GM18951 (cell line): Measurements from ENCODE around the gene MAP4K4.

ENCODE experiments used
- POLR2A ChIP-seq: IDR thresholded peaks from 4 replicates; pipeline ENCODE4 v1.6.1; 2011; ENCODE audit warnings: mild to moderate bottlenecking; ENCODE audit not compliant: insufficient read length, insufficient read depth; ENCODE audit errors: extremely low read depth
- in situ Hi-C: fragments of 300-500 bp; cut with MboI; formaldehyde crosslinking; loops from one replicate; pipeline ENCODE4 v1.12.0; 2022; ENCODE audit warnings: low sequenced_read_pairs, mixed read lengths, inconsistent platforms; ENCODE audit not compliant: unreplicated experiment

Gene MAP4K4

GRCh38 chr2:101858910-101859309 lies 161.4 kb downstream of the MAP4K4 start:
- in situ Hi-C loops = no loop called here
- TF ChIP-seq POLR2A = no peak

GRCh38 chr2:101859604-101860003 lies 162.1 kb downstream of the MAP4K4 start:
- in situ Hi-C loops = no loop called here
- no peak for TF ChIP-seq POLR2A

- in situ Hi-C loops = no loop called here
- TF ChIP-seq POLR2A = no peak
These were observed 162.7 kb downstream of the MAP4K4 start for GRCh38 chr2:101860157-101860556.

DNA sequence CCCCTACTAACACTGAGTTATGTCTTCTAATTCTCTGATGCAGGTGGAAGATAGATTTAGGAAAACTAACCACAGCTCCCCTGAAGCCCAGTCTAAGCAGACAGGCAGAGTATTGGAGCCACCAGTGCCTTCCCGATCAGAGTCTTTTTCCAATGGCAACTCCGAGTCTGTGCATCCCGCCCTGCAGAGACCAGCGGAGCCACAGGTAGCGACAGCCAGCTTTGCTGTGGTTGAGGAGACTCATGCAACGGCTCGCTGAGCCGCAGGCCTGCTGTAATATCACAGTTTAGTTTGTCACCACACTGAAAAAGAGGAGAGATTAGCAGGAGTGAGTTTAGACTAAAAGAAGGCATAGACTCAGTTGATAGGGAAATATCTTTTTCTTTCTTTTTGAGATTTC lies 163.3 kb downstream of the MAP4K4 start:
- no peak for TF ChIP-seq POLR2A
- in situ Hi-C loops = no loop called here

- TF ChIP-seq POLR2A = no peak
- in situ Hi-C loops = no loop called here
These were observed 163.9 kb downstream of the MAP4K4 start for GRCh38 chr2:101861382-101861781.

DNA sequence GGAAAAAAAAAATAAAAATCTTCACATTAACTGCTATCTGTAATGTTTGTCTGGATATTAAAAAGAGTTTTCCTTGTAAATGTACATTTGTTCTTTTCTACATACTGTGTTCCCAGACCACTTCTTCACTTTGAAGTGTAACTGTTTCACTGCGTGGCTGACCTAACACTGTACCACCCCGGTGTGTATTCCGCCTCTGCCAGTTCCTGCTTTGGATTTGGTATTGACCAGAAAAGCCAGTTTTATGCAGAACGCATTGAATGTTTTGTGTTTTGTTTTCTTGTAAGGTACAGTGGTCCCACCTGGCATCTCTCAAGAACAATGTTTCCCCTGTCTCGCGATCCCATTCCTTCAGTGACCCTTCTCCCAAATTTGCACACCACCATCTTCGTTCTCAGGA lies 166.0 kb downstream of the MAP4K4 start:
- no peak for TF ChIP-seq POLR2A
- in situ Hi-C loops = no loop called here

DNA sequence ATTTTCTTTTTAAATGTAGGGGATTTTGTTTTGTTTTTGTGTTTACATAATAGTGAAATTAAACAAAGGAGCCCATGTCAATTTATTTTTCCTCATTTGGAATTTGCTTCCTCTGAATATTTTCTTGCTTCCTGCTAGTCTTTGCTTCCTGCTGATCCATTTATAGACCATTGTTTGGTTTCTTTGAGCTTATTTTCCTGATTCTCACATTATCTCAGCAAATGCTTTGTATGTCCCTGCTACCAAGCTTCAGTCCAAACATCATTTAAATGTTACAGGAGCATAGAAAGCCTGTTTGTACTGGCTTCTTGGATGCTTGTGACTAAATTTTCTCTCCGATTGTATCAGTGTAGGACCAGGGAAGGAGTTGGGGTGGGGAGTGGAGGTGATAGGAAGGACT lies 166.9 kb downstream of the MAP4K4 start:
- in situ Hi-C loops = no loop called here
- no peak for TF ChIP-seq POLR2A

- TF ChIP-seq POLR2A = no peak
- in situ Hi-C loops = no loop called here
These were observed 171.0 kb downstream of the MAP4K4 start for GRCh38 chr2:101868525-101868924.

GRCh38 chr2:101869527-101869926 lies 172.0 kb downstream of the MAP4K4 start:
- no peak for TF ChIP-seq POLR2A
- in situ Hi-C loops = no loop called here

DNA sequence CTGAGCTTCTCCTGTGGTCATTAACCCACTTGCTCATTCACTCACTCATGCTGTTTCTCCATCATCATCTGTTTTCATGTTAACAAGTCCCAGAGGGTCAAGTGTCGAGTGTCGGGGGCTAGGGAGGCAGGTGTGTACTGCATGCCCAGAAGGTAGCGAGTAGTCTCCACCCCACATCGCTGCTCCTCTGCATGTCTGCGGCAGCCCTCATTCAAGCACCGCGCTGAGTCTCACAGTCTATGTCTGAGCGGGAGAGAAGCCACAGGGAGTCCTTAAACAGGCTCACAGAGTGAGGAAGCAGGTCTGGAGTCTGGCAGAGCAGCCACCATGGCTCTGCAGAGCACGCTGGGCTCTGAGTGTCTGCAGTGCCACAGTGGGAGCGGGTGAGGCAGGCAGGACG lies 172.9 kb downstream of the MAP4K4 start:
- TF ChIP-seq POLR2A = no peak
- in situ Hi-C loops = no loop called here

DNA sequence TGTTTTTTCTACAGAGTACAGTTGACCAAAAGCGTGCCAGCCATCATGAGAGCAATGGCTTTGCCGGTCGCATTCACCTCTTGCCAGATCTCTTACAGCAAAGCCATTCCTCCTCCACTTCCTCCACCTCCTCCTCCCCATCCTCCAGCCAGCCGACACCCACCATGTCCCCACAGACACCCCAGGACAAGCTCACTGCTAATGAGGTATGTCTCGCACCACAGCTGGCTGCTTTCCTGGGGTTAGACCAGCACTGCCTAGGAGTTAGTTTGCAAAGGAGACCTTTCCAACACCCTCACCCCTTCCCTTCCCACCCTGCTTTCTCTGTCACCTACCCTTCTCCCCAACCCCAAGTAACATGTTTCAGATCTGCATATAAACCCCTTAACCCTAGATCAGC lies 174.0 kb downstream of the MAP4K4 start:
- TF ChIP-seq POLR2A = no peak

GRCh38 chr2:101872480-101872879 lies 175.0 kb downstream of the MAP4K4 start:
- in situ Hi-C loops = no loop called here
- TF ChIP-seq POLR2A = no peak

More for the DNA sequence above, 174.0 kb downstream of the MAP4K4 start:
- in situ Hi-C loops = no loop called here

DNA sequence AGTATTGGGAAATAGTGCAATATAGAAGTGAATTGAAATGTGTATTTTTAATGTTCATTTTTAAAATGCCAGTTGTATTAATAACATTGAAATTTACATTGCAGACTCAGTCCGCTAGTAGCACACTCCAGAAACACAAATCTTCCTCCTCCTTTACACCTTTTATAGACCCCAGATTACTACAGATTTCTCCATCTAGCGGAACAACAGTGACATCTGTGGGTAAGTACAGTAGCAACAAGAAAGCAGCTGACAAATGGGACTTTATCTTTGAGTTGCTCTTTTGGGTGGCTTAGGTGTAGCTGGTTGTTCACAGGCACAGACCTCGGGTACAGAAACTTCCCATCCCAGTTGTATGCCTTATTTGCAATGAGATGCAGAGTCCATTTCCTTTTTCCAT lies 176.0 kb downstream of the MAP4K4 start:
- no peak for TF ChIP-seq POLR2A
- in situ Hi-C loops = no loop called here

GRCh38 chr2:101874069-101874468 lies 176.6 kb downstream of the MAP4K4 start:
- TF ChIP-seq POLR2A = no peak
- in situ Hi-C loops = no loop called here

GRCh38 chr2:101879466-101879865 lies 182.0 kb downstream of the MAP4K4 start:
- in situ Hi-C loops = no loop called here
- TF ChIP-seq POLR2A = no peak
